Cerebellar cortex (tissue), 1 donor: Measurements from ENCODE around the gene SYNM.
"Not testable (repeated sequence)": the region's sequence is repeated elsewhere in the genome, so short reads cannot be mapped to it uniquely, and the experiment has no call there.

ENCODE experiments used
- DNase-seq: peaks from one replicate; pipeline ENCODE4 v3.0.0-alpha.2; 2015; ENCODE audit warnings: low spot score

The SYNM gene, protein sequence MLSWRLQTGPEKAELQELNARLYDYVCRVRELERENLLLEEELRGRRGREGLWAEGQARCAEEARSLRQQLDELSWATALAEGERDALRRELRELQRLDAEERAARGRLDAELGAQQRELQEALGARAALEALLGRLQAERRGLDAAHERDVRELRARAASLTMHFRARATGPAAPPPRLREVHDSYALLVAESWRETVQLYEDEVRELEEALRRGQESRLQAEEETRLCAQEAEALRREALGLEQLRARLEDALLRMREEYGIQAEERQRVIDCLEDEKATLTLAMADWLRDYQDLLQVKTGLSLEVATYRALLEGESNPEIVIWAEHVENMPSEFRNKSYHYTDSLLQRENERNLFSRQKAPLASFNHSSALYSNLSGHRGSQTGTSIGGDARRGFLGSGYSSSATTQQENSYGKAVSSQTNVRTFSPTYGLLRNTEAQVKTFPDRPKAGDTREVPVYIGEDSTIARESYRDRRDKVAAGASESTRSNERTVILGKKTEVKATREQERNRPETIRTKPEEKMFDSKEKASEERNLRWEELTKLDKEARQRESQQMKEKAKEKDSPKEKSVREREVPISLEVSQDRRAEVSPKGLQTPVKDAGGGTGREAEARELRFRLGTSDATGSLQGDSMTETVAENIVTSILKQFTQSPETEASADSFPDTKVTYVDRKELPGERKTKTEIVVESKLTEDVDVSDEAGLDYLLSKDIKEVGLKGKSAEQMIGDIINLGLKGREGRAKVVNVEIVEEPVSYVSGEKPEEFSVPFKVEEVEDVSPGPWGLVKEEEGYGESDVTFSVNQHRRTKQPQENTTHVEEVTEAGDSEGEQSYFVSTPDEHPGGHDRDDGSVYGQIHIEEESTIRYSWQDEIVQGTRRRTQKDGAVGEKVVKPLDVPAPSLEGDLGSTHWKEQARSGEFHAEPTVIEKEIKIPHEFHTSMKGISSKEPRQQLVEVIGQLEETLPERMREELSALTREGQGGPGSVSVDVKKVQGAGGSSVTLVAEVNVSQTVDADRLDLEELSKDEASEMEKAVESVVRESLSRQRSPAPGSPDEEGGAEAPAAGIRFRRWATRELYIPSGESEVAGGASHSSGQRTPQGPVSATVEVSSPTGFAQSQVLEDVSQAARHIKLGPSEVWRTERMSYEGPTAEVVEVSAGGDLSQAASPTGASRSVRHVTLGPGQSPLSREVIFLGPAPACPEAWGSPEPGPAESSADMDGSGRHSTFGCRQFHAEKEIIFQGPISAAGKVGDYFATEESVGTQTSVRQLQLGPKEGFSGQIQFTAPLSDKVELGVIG (N-terminal part only)

DNA sequence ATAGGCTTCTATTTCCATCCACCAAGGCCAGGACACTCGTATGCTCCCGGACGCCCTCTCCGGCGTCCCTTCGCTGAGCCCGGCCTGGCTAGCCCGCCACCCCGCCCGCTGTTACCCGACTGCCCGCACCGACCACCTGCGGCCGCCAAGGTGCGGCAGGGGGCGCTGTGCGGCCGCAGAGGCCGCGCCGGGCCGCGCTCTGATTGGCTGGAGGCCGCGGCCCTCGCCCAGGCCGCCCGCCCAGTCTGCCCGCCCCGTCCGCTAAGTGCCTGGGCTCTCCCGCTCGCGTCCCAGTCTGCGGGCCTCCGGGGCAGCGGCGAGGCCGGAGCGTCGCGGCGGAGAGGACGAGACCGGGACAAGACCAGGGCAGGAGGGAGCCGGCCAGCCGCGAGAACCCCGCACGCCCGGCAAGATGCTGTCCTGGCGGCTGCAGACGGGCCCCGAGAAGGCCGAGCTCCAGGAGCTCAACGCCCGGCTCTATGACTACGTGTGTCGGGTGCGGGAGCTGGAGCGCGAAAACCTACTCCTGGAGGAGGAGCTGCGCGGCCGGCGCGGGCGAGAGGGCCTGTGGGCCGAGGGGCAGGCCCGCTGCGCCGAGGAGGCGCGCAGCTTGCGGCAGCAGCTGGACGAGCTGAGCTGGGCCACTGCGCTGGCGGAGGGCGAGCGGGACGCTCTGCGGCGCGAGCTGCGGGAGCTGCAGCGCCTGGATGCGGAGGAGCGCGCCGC, at the start of gene SYNM:
Gene SYNM (plus strand): TSS at position 293 of the 726 bp plus-strand sequence. CDS start 120 bp downstream, at position 413.
- DNase-seq: peak; percentile 62

DNA sequence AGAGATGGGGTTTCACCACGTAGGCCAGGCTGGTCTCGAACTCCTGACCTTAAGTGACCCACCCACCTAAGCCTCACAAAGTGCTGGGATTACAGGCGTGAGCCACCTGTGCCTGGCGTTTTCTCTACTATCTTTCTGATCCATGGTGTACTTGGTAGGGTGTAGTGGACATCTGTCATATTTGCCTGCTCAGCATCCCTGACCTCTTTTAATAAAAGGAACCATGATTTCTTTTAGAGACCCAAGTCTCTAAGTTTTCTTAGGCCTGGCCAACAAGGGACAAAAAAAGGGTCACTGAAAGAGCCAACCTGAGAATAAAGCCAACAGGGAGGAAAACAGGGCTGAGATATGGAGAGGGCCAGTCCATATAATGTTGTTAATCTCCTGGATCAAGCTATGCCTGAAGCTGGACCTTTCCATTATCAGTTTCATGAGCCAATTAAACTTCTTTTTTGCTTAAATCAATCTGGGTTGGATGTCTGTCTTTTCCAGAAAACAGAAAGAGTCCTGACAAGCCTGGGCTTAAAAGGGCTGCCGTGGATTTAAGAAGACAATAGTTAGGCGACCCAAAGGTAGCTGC, 49.2 kb upstream of the SYNM start:
- DNase-seq: no peak

DNA sequence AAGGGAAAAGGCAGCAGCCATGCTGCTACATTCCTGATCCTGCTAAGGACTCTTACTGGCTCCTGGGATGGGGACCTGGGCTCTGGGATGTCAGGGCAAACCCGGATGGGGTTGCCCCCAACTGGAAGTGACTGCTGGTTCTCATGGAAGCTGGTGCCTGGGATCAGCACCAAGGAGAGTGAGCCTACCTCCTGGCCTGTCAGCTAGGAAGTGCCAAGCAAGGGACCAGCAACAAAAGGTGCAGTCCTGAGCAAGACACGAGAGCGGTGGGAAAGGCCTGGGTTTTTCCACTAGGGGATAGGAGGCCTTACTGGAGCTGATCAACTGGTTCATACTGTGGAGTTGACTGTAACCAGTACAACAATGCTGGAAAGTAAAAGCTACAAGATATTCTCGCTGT, 47.9 kb upstream of the SYNM start:
- peak; percentile 14 for DNase-seq

DNA sequence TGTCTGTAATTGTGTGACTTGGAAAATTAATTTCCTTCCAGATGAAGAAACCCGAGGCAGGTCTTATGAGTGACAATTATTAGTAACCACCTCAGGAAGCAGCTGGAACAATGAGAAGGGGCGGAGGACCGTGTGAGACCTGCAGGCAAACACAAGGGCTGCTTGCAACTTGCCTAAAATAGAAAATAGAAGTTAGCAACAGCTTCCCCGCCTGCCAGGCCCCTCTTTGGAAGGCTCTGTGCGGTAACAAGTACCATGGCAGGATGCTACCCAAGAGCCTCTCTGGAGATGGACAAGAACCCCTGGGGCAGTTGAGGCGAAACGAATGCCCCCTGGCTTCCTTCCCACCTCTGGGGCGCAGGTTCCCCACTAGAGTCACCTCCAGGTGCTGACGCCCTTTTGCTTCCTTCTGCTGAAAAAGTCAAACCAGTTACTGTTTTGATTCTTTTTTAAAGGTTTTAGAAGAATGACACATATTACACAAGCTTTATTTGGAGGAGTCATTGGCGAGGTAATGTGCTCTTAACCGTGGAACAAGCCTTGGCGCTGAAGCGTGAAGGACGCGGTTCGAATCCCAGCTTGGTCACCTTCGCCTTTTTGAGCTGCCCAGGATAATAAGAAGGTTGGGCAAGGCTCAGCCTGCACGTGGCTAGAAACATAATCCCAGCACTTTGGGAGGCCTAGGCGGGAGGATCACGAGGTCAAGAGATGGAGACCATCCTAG, 47.0 kb upstream of the SYNM start:
- DNase-seq: no peak

DNA sequence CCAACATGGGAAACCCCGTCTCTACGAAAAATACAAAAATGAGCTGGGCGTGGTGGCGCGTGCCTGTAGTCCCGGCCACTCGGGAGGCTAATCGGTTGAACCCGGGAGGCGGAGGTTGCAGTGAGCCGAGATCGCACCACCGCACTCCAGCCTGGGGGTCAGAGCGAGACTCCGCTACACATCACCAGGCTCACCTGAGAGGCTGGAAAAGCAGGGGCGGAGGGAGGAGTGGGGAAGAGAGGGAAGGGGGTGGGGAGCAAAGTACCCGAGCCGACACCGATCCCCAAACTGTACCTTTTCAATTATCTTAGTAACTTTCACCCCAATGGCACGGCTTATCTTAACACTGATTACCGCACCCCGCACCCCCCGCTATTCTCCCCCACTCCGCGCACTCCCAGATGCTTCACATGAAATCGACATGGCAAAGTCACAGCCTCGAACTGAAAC, 46.4 kb upstream of the SYNM start:
- no peak for DNase-seq

DNA sequence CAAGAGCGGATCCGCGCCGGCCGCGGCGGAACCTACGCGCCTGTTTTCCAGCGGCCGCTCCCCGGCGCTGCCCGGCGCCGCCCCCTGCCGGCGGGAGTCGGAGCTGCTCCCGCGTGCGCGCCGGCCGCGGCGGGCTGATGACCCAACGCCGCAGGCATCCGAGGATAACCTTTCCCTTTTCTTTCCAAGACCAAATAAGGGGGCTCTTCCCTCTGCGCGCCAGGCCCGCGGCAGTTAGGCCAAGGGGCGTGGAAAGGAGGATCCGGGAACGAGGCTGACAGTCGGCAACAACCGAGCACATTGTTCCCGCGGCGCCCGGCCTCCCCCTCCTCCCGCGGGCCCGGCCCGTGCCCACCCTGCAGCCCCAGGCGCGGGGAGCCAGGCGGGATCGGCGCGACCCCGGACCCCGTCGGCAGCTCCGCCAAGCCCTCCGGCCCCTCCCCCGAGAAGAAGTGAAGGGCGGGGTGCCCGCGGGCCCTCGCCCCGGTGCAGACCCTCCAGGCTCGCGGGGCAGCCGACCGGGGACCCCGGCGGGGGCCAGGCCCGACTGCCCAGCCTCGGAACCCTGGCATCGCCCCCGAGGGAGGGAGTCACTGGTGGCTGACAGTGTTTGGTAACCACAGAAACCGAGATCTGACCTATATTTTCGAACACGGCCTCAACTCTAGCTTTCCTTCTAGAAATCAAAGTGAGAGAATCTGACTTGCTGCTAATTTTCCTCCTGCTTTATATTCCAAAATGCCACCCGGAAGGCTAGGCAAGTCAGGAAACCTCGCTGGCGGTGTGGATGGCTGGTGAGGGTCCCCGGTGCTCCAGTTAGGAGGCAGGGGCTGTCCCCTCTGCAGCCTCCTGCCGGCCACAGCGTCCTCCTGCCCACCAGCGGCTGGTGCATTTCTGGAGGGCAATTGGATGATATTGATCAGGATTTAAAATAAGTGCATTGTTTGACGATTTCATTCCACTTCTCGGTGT, 45.6 kb upstream of the SYNM start:
- DNase-seq: peak; percentile 53

DNA sequence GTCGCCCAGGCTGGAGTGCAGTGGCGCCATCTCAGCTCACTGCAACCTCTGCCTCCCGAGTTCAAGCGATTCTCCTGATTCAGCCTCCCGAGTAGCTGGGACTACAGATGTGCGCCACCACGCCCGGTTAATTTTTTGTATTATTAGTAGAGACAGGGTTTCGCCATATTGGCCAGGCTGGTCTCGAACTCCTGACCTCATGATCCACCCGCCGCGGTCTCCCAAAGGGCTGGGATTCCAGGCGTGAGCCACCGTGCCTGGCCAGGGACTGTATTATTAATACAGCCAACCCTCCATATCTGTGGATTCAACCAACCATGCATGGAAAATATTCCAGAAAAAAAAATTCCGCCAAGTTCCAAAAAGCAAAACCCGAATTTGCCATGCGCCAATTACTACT, 44.7 kb upstream of the SYNM start:
- DNase-seq: not testable (repeated sequence)

DNA sequence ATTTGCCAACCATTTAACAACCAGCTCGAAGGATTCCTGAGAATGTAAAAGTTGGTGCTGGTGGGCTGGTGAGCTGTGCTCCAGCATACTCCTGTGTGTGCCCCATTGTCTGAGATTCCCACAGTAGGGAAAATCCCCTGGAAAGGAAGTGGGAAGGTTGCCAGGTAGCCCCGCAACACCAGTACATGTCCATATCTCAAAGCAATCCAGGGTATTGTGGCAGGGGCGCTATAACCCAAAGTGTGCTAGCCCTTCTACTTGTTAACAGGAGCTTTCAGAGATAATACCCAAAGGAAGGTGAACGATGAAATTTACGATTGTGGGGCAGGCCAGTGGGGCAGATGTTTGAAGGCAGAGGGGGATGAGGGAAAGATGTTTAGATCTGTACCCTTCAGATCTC, 42.7 kb upstream of the SYNM start:
- no peak for DNase-seq

DNA sequence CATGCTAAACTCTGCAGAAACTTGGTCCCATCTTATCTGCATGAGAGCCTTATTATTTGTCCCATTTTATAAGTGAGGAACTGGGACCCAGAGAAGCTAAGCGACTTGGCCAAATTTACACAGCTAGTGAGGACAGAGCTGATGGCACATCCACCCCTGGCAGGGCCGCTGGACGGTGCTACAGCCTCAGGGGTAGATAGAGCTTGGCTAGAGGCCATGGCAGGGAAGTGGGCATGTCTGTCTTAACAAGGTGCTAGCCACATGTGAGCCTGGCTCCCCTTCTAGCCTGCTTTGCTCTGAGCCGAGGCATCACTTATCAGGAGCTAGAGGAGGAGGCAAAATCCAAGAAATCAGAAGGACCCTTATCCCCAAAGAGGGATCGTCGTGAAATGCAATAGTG, 36.7 kb upstream of the SYNM start:
- DNase-seq: no peak

DNA sequence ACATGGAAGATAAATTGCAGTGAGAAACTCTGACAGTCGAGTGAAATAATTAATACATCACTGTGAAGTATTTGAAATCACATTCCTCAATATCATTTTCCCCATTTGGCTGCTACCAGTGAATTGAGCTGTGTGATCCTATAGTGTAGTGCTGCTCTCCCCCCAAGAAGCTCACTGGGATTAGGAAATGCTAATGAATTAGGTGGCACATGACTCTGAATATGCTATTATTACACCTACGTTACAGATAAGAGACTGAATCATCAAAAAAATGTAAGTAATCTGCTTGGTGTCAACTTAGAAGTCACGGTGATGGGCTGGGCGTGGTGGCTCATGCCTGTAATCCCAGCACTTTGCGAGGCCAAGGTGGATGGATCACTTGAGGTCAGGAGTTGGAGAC, 34.7 kb upstream of the SYNM start:
- DNase-seq: no peak

DNA sequence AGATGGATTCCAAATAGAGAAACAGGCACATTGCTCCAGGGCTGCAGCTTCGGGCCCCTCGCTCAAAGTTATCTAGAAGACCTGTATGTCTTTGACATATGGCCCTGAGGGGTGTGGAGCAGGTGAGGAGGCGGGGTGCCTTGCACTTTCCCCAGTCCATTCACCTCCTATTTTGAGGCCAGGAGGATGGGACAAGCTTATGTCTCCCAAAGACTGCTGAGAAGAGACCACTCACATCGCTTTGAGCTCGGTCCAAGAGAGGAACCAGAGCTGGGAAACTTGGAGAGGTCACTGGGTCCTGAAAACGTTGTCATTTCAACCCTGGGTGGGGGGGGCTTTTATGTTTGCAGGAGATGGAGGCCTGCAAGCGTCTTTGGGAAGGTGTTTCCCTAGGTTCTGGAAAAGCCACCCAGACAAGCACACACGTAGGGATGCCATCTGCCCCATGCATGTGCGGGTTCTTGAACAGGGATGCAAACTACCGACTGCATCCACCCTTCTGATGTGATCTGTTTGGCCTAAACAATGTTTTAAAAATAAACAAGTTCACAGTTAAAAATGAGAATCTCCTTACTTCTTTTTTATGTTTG, 33.7 kb upstream of the SYNM start:
- no peak for DNase-seq

DNA sequence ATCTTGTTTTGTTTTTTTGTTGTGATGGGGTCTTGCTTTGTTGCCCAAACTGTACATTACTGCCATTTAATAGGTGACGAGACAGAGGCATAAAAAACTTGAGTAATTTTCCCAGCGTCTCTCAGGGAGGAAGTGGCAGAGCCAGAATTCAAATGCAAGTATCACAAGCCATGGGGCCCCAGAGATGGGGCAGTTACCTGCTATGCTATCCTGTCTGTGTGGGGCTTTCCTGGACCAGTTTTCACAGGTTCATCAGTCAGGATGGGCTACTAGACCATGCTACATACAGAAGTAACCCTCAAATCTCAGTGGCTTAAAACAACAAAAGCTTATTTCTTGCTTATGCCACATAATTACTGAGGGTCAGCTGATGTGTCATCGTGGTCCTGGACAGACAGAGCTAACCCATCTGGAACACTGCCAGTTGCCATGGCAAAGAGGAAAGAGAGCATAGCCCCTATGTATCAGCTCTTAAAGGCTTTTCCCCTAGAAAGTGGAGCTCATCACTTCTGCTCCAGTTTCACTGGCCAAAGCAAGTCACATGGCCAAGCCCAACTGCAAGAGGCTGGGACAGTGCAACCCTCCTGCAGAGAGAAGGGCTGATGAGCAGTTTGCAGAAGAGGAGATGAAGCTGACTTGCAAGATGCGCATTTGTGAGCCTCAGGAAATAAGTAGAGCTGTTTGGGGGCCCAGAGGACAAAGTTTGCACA, 31.7 kb upstream of the SYNM start:
- DNase-seq: no peak

DNA sequence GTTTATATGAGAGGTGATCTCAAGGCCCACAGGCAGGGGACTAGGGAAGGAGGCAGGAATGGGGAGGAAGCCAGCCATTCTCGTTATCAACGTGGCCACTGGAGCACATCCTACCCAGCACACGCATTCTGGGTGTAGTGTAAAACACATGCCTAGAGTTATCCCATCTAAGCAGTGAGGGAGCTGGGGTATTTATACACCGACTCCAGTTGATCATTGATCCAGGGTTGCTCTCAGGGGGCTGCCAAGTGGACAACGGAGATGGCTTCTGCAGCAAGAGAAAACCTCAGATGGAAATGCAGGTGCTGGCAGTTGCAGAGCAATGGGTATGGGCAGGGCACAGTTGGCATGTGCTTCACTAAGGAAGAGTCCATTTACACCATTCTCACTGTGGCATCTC, 30.4 kb upstream of the SYNM start:
- no peak for DNase-seq

DNA sequence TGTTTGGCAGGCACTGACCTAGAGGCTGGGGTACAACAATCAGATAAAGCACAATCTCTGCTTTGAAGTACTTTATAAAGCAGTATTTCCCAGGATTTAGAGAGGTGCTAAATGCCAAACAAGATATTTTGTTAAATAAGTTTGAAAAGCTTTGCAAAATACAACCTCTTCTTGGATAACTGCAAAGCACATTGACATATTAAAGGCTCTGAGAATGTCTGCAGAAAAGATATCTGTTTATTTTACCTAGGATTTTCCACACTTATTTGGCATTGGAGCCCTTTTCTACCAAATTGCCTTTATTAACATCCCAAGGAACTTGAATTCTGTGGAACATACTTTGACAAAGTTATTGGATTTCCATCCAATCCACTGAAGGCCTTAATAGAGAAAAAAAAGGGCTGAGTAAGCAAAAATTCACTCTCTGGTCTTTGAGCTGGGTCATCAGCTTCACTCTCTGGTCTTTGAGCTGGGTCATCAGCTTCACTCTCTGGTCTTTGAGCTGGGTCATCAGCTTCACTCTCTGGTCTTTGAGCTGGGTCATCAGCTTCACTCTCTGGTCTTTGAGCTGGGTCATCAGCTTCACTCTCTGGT, 29.7 kb upstream of the SYNM start:
- not testable (repeated sequence) for DNase-seq

DNA sequence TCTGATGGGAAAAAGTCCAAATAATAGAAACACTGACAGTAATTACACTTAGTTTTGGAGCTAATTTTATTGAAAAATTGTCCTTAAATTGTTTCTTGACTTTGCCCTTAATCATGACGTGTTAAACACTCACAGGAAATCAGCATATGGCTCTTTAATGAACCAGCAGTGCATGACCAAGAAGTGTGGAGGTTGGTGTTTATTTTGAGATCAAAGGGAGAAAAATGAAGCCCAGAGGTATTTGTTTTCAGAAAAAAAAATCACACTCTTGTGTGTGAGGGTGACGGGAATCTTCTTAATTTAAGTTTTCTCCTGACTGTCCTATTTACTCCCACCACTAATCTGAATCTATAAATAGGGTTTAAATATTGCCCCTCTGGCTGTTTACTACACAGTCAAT, 28.8 kb upstream of the SYNM start:
- no peak for DNase-seq

DNA sequence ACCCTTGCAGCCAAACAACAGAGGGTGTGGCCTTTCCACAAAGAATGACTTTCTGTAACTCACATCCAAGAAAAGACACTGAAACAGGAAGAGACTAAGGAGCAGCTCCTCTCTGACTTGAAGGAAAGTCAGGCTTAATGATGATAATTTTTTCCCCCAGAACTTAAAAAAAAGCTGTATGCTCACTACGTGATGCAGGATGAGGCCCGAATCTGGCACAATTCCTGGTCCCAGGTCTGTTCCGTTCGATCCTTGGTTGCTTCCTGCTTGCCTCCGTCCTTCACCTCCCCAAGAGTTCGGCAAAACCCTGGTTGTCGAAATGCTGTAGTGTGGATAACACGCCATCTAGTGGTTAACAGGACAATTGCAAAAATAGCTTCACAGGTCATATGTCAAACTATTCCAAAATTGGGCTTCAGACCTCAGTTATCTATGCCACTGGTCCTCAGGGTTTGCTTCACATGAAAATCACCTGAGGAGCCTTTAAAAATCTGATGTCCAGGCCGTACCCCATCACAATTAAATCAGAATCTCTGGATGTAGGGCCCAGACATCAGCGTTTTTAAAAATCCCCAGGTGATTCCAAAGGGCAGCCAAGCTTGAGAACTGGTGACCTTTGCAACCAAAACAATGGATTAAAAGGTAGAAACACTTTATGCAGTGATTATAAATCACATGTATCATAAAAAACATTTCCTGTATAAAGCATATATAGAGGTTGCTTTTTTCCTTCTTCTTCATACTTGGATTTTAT, 28.1 kb upstream of the SYNM start:
- DNase-seq: peak; percentile 83

DNA sequence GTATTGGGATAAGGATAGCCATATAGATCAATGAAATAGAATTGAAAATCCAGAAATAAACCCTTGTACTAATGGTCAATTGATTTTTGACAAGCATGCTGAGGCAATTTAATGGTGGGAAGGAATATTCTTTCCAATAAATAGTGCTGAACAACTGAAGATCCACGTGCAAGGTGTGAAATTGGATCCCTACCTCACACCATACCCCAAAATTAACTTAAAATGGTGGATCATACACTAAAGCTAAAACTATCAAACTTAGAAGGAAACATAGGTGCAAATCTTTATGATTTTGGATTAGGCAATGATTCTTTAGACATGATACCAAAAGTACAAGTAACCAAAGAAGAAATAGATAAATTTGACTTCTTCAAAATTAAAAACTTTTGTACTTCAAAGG, 22.1 kb upstream of the SYNM start:
- no peak for DNase-seq
